Activated T-helper 1 cell treated with anti-CD3 and anti-CD28 coated beads, Interleukin-2, amount 50 U/mL, for 16 hours (primary cell): ENCODE measurements around the gene NPTX1.

Experiments used
- DNase-seq, 2 donors: peaks; one replicate each; pipeline ENCODE4 v3.0.0-alpha.2; 2020; ENCODE audit warnings: low read depth in 1 of 2, low spot score in 1 of 2

Gene NPTX1

GRCh38 chr17:80463784-80464400 is 12.5 kb downstream of the NPTX1 start:
- DNase-seq: no peak

- DNase-seq: no peak
Measured at GRCh38 chr17:80461528-80462160, 14.8 kb downstream of the NPTX1 start.

DNA sequence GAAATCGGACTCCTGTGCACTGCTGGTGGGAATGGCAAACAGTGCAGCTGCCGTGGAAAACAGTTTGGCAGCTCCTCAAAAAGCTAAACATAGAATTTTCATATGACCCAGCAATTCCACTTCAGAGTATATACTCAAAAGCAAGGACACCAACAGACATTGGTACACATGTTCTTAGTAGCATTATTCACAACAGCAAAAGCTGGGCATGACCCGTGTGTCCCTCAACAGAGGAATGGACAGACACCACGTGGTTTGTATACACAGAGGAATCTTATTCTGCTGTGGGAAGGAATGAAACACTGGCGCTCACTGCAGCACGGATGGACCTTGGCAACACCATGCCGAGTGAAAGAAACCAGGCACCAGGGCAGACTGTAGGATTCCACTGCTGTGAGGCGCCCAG is 16.0 kb downstream of the NPTX1 start:
- no peak for DNase-seq

DNA sequence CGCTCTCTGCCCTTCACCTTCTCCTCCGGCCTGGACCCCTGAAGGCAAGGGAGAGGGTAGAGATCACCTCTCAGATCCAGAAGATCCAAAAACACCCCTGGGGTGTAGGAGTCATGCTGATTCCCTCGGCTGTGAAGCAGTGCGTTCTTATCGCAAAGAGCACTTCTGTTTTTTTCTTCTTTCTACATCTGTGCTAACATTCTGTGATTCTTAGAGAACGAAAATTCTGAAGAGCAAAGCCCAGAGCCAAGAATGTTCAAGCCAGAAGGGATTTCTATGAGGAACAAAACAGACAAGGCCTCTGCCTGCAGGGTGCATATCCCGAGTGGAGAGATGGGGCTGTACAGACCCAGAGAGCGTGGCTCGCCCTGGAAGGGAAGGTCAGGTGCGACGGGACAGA is 17.2 kb downstream of the NPTX1 start:
- DNase-seq: no peak

DNA sequence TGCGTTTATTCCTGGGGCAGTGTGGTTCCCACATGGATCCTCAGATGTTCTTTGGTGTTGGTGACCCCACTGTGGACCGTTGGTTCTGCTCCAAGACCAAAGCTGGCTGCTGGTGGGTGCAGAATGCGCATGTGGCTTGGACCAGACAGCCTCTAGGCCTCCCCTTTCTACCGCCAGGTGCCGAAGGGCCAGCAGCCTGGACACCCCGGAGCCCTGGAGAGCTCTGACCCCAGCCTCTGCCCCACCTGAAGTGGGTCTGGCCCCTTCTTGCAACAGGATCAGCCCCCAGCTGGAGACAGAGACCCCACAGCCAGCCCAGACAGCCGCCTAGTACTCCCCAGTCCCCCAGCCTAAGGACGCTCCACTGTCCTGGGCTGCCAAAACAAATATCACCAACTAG is 18.4 kb downstream of the NPTX1 start:
- no peak for DNase-seq

- no peak for DNase-seq
Measured at GRCh38 chr17:80457236-80457856, 19.1 kb downstream of the NPTX1 start.

DNA sequence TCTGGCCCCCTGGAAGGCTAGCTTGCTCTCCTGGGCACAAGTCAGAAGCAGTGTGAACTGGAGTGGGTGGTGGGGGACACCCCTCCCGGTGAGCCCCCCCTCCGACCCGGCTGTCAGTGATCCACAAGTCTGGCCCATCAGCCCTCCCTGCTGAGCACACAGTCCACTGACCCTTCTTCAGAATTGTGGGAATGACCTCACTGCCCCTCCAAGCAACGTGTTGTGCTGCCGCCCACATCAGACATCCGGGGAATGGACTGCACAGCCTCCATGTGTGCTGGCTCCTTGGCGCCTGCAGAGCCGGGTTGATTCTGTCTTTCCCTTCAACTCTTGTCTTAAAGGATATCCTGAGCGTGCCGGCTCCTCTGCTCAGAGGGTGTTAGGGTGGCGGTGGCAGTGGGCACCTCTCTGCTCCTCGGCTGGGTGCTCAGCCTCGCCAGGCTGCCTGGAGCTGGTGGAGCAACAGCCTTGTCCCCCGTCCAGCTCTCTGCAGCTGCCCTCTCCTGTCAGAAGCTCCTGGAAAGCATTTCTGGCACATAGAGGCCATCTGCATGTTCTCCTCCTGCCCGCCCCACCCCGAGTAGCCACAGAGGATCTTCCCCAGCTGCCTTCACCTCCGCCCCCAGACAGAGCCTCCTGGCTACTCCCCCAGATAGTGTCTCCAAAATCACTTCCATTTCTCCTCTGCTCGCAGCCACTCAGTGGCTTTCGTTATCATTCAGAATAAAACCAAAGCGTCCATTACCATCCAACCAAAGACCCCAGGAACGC is 19.8 kb downstream of the NPTX1 start:
- DNase-seq: no peak

- no peak for DNase-seq
Measured at GRCh38 chr17:80455784-80456183, 20.6 kb downstream of the NPTX1 start.

DNA sequence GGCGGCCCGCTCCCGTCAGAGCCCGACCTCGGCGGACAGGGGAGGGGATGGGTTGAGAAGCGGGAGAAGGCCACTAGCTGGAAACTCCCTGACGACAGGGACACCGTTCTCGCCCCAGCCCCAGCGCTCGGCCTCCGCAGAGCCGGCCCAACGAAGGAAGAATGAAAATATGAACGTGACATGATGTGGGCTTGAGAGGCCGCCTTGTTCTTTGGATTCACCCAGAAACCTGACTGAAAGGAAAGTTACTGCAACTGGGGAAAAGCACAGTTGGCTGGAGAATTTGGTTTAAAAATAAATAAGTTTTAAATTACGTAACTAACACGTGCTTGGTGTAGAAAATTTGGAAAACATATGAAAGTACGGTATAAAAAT is 21.1 kb downstream of the NPTX1 start:
- peak in 1 of 2 donors; percentile 25 for DNase-seq

DNA sequence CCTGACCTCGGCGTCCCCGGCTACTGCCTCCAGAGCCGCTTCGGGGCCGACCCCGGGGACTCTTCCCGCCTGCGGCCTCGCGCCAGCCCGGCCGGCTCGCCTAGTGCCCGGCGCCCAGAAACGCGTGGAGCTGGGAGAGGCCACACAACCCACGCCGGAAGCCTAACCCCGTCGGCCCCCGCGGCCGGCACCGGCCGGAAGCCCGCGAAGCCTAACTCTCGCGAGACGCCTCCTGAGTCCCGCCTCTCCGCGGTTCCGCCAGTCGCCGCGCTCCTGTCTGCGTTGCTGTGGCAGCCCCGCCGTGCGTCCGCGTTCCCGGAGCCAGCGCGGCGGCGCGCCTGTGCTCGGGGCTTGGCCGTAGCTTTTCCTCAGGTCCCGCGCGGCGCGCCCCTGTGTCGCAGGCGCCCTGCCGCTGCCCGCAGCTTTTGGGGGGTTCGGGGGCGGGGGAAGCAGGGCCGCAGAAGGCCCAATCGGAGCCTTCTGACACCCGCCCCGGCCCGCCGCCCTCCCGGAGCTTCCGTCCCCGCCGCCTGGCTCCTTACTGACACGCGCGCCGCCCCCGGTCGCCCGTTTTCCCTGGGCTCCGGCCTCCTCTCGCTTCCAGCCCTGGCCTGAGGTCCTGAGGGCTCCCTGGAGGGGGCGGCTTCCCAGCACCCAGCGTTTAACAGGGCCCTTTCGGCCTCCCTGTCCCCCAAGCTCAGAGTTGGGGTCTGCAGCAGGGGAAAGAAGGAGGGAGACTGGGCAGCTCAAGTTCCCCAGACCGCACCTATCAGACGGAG is 21.7 kb downstream of the NPTX1 start:
- peak; percentile 87 to 91 for DNase-seq

DNA sequence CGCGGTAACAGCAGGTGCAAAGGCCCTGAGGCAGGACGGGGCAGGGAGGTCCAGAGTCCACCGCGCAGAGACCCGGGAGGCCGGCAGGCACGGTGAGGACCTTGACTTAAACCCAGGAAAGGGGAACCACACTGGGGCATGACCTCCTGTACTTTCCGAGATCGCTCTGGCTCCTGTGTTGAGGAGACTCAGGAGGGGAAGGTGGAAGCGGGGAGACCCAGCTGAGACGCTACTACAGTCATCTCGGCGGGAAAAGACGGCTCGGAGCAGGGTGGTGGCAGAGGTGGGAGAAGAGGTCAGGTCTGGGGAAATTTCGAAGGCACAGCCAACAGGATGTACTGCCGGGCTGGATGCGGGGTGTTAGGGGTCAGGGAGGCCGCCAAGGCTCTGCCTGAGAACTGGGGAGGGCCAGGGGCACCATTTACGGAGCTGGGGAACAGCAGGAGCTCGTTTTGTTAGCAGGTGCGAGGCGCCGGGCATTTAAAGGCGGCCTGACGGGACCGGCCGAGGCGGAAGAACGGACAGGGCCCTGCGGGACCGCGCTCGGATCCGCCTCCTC is 22.3 kb downstream of the NPTX1 start:
- DNase-seq: no peak

GRCh38 chr17:80453126-80453997 is 23.0 kb downstream of the NPTX1 start:
- DNase-seq: no peak

DNA sequence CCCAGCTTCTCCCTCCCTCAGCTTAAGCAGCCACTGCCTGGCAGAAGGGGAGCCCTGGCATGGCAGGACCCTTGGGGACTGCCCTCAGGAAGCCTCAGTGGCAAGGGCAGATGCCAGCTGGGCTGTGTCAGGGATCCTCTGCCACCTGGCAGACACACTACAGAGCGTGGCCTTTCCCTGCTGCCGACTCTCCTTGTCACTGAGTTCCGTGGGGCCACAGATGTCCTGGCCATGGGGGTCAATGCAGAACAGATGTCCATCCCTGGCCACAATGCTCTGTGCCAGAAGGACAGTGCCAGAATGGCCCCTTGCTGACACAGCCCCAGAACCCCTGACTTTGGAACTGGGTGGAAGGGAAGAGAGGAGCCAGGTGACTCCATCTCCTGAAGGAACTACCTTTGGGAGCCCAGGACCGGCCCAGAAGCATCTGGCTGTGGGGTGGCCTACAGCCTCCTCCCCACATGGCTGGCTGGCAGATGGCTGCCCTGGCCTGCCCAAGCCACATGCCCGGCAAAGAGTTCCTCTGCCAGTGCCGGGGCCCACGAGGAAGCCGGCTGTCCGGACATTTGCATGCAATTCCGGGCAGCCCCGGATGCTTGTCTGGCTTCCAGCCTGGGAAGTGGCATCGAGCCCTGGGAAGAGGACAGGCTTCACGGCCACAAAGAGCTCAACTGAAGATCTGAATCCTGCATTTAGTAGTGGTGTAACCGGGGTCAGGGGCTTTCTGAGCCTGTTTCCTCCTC is 24.1 kb downstream of the NPTX1 start:
- no peak for DNase-seq

- DNase-seq: no peak
Measured at GRCh38 chr17:80451104-80451775, 25.2 kb downstream of the NPTX1 start.

DNA sequence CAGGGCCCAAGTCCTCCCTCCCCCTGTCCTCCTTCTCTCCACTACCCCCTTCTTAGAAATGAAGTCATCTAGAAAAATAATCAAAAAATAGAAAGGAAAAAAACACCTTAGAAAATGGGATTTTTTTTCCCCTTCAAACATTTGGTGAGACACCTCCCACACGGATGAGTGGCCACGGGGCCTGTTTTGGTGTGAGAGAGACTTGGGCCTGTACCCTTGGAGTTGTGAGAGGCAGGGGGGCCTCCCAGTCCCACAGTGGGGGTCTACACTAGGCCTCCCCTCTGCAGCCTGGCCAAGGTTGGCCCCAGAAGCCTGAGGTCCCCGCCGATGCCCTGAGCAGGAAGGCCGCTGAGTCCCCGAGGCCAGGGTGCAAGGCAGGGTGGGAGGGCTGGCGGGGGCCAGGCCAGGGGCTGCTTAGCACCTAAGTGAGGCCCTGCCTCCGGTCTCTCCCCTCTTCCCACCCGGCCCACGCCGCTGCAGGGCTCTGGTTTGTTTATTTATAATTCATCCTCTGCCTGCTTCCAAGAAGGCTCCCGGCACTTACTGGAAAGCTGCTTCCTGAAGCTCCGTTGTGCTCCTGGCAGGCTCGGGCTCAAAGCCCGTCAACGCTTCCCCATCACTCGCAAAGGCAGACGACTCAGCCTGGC is 26.4 kb downstream of the NPTX1 start:
- no peak for DNase-seq

GRCh38 chr17:80449194-80449929 is 27.0 kb downstream of the NPTX1 start:
- DNase-seq: no peak

DNA sequence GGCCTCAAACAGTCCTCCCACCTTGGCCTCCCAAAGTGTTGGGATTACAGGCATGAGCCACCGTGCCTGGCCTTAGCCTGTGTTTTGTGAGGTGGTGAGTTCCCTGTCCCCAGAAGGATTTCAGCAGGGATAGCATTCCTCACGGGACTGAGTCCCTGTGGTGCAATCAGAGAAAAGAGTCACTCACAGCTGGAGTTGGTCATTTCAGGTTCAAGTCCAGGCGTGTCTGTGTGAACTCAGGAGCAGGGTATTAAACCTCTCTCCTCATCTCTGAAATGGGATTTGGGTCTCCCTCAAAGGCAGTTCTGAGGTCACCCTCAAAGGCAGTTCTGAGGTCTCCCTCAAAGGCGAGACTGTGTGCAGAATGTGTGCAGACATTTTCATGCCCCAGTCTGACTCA is 28.6 kb downstream of the NPTX1 start:
- DNase-seq: no peak
